ENCODE results near the gene KLHDC8A.

KLHDC8A gene

GRCh38 chr1:205332015-205332791 lies 24.5 kb downstream of the KLHDC8A start:
- ATAC-seq (replicated peaks; ENCODE audit: extremely low read depth, poor library complexity, severe bottlenecking) (no peak), DNase-seq (ENCODE audit: low spot score in 2 of 2) (no peak)
- Mint-ChIP-seq H3K27me3 (peaks cover 3% of the 10 kb centered on the region), H3K27ac (ENCODE audit: low read depth) (no peak overlapping the region), H3K9me3 (no peaks in the 10 kb centered on the region), H3K4me3 (no peak overlapping the region), H3K36me3 (ENCODE audit: insufficient read depth) (no peaks in the 10 kb centered on the region), H3K4me1 (no peaks in the 10 kb centered on the region)

GRCh38 chr1:205330150-205330549 lies 26.6 kb downstream of the KLHDC8A start:
- H3K27ac Mint-ChIP-seq (ENCODE audit: low read depth), result no peak overlapping the region
- DNase-seq (ENCODE audit: low spot score in 2 of 2), result no peak
- H3K4me1 Mint-ChIP-seq, result peaks cover 4% of the 10 kb centered on the region
- H3K36me3 Mint-ChIP-seq (ENCODE audit: insufficient read depth), result no peaks in the 10 kb centered on the region
- ATAC-seq (replicated peaks; ENCODE audit: extremely low read depth, poor library complexity, severe bottlenecking), result no peak
- no peak overlapping the region for H3K4me3 Mint-ChIP-seq
- H3K9me3 Mint-ChIP-seq, result no peaks in the 10 kb centered on the region
- peaks cover 9% of the 10 kb centered on the region for H3K27me3 Mint-ChIP-seq

GRCh38 chr1:205329719-205330118 lies 27.0 kb downstream of the KLHDC8A start:
- H3K9me3 Mint-ChIP-seq, result no peaks in the 10 kb centered on the region
- no peak overlapping the region for H3K27ac Mint-ChIP-seq (ENCODE audit: low read depth)
- H3K4me3 Mint-ChIP-seq, result no peak overlapping the region
- H3K36me3 Mint-ChIP-seq (ENCODE audit: insufficient read depth), result no peaks in the 10 kb centered on the region
- H3K27me3 Mint-ChIP-seq, result peaks cover 9% of the 10 kb centered on the region
- ATAC-seq (replicated peaks; ENCODE audit: extremely low read depth, poor library complexity, severe bottlenecking) (no peak), DNase-seq (ENCODE audit: low spot score in 2 of 2) (no peak)
- peaks cover 8% of the 10 kb centered on the region for H3K4me1 Mint-ChIP-seq

GRCh38 chr1:205328476-205328875 lies 28.2 kb downstream of the KLHDC8A start:
- Mint-ChIP-seq H3K9me3 (no peaks in the 10 kb centered on the region), H3K36me3 (ENCODE audit: insufficient read depth) (peaks cover 2% of the 10 kb centered on the region), H3K27me3 (peaks cover 9% of the 10 kb centered on the region), H3K4me1 (peaks cover 16% of the 10 kb centered on the region), H3K27ac (ENCODE audit: low read depth) (no peak overlapping the region), H3K4me3 (no peak overlapping the region)
- DNase-seq (ENCODE audit: low spot score in 2 of 2) (no peak), ATAC-seq (replicated peaks; ENCODE audit: extremely low read depth, poor library complexity, severe bottlenecking) (no peak)

- H3K4me3 Mint-ChIP-seq, result no peak overlapping the region
- peaks cover 20% of the 10 kb centered on the region for H3K4me1 Mint-ChIP-seq
- H3K9me3 Mint-ChIP-seq, result no peaks in the 10 kb centered on the region
- ATAC-seq (replicated peaks; ENCODE audit: extremely low read depth, poor library complexity, severe bottlenecking) (no peak), DNase-seq (ENCODE audit: low spot score in 2 of 2) (no peak)
- H3K27me3 Mint-ChIP-seq, result peaks cover 9% of the 10 kb centered on the region
- no peak overlapping the region for H3K27ac Mint-ChIP-seq (ENCODE audit: low read depth)
- peaks cover 2% of the 10 kb centered on the region for H3K36me3 Mint-ChIP-seq (ENCODE audit: insufficient read depth)
These were observed 29.8 kb downstream of the KLHDC8A start for GRCh38 chr1:205326812-205327466.

GRCh38 chr1:205325334-205325884 lies 31.3 kb downstream of the KLHDC8A start:
- Mint-ChIP-seq H3K9me3 (no peaks in the 10 kb centered on the region), H3K36me3 (ENCODE audit: insufficient read depth) (peaks cover 6% of the 10 kb centered on the region), H3K27ac (ENCODE audit: low read depth) (no peak overlapping the region), H3K27me3 (peaks cover 9% of the 10 kb centered on the region), H3K4me3 (no peak overlapping the region), H3K4me1 (peaks cover 32% of the 10 kb centered on the region)
- ATAC-seq (replicated peaks; ENCODE audit: extremely low read depth, poor library complexity, severe bottlenecking), result no peak
- peak; percentile 45 to 47 for DNase-seq (ENCODE audit: low spot score in 2 of 2)

- no peak overlapping the region for H3K27ac Mint-ChIP-seq (ENCODE audit: low read depth)
- H3K4me1 Mint-ChIP-seq, result peaks cover 38% of the 10 kb centered on the region
- peaks cover 9% of the 10 kb centered on the region for H3K27me3 Mint-ChIP-seq
- ATAC-seq (replicated peaks; ENCODE audit: extremely low read depth, poor library complexity, severe bottlenecking) (no peak), DNase-seq (ENCODE audit: low spot score in 2 of 2) (no peak)
- H3K9me3 Mint-ChIP-seq, result no peaks in the 10 kb centered on the region
- H3K36me3 Mint-ChIP-seq (ENCODE audit: insufficient read depth), result peaks cover 9% of the 10 kb centered on the region
- H3K4me3 Mint-ChIP-seq, result no peak overlapping the region
These were observed 31.9 kb downstream of the KLHDC8A start for GRCh38 chr1:205324781-205325180.

GRCh38 chr1:205323794-205324193 lies 32.9 kb downstream of the KLHDC8A start:
- peaks cover 15% of the 10 kb centered on the region for H3K36me3 Mint-ChIP-seq (ENCODE audit: insufficient read depth)
- H3K27ac Mint-ChIP-seq (ENCODE audit: low read depth), result no peak overlapping the region
- no peak overlapping the region for H3K4me3 Mint-ChIP-seq

GRCh38 chr1:205321959-205322283 lies 34.8 kb downstream of the KLHDC8A start:
- Mint-ChIP-seq H3K27me3 (peaks cover 3% of the 10 kb centered on the region), H3K4me3 (peak overlapping the region; percentile 94), H3K9me3 (no peaks in the 10 kb centered on the region), H3K4me1 (peaks cover 66% of the 10 kb centered on the region), H3K27ac (ENCODE audit: low read depth) (no peak overlapping the region), H3K36me3 (ENCODE audit: insufficient read depth) (peaks cover 15% of the 10 kb centered on the region)
- no peak for ATAC-seq (replicated peaks; ENCODE audit: extremely low read depth, poor library complexity, severe bottlenecking)
- DNase-seq (ENCODE audit: low spot score in 2 of 2), result no peak

More at GRCh38 chr1:205323794-205324193, 32.9 kb downstream of the KLHDC8A start:
- Mint-ChIP-seq H3K27me3 (peaks cover 9% of the 10 kb centered on the region), H3K9me3 (no peaks in the 10 kb centered on the region), H3K4me1 (peaks cover 47% of the 10 kb centered on the region)
- no peak for ATAC-seq (replicated peaks; ENCODE audit: extremely low read depth, poor library complexity, severe bottlenecking)
- DNase-seq (ENCODE audit: low spot score in 2 of 2), result no peak

- Mint-ChIP-seq H3K27me3 (no peaks in the 10 kb centered on the region), H3K36me3 (ENCODE audit: insufficient read depth) (peaks cover 15% of the 10 kb centered on the region), H3K27ac (ENCODE audit: low read depth) (peak within 1 kb of the TSS; percentile 89), H3K9me3 (no peaks in the 10 kb centered on the region), H3K4me3 (peak within 1 kb of the TSS; percentile 94), H3K4me1 (peaks cover 72% of the 10 kb centered on the region)
- DNase-seq (ENCODE audit: low spot score in 2 of 2) (peak; percentile 57 to 59), ATAC-seq (replicated peaks; ENCODE audit: extremely low read depth, poor library complexity, severe bottlenecking) (peak; percentile 79)
These were observed 35.4 kb downstream of the KLHDC8A start, which contains the start of gene NUAK2 for GRCh38 chr1:205321162-205321958. Gene NUAK2, minus strand, starts transcription at chr1:205321745. Its CDS starts 117 bp downstream, at chr1:205321628.

GRCh38 chr1:205319081-205320018 lies 37.4 kb downstream of the KLHDC8A start:
- ATAC-seq (replicated peaks; ENCODE audit: extremely low read depth, poor library complexity, severe bottlenecking), result peak; percentile 41
- peaks cover 15% of the 10 kb centered on the region for H3K36me3 Mint-ChIP-seq (ENCODE audit: insufficient read depth)
- no peaks in the 10 kb centered on the region for H3K27me3 Mint-ChIP-seq
- DNase-seq (ENCODE audit: low spot score in 2 of 2), result no peak
- peak overlapping the region; percentile 94 for H3K4me3 Mint-ChIP-seq
- peaks cover 77% of the 10 kb centered on the region for H3K4me1 Mint-ChIP-seq
- H3K27ac Mint-ChIP-seq (ENCODE audit: low read depth), result peak overlapping the region; percentile 89
- no peaks in the 10 kb centered on the region for H3K9me3 Mint-ChIP-seq

Measured in central memory CD8-positive, alpha-beta T cell (primary cell).